Hematopoietic multipotent progenitor cell (in vitro differentiated cells): ENCODE measurements around the gene TSPAN11. TPM values are rescaled to one million over a fixed set of nuclear protein-coding genes. Genes with fewer than 3 reads are reported as not detected.

ENCODE experiments used
- DNase-seq, 3 donors: peaks; one replicate each; pipeline ENCODE4 v3.0.0-alpha.2; 2011 to 2015; ENCODE audit warnings: low read depth in 2 of 3, low spot score in 2 of 3
- total RNA-seq: library from RNA; depleted of rRNA; stranded (reverse); fragments of >200 nt; gene quantifications from one replicate; pipeline ENCODE4 v1.2.3, GENCODE V29; 2012

TSPAN11 gene
- total RNA-seq, 1 donor = not detected

DNA sequence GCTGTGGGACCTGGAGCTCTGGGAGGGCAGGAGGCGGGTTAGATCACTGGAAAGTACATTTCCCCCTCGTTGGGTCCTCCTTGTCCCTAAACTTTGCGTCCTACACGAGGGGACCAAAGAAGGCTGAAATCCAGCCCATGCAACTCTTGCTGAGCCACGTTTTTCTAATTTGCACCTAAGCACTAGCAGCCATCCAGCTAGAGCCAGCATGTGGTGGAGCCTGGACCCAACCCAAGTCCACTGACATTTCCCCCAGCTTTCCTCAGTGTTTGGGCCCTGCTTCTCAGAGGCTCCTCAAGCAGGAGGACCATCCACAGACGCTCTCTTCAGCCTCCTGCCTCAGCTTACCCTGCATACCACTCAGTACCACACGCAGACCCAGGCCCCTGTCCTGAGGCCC, 49.7 kb downstream of the TSPAN11 start:
- DNase-seq = no peak

DNA sequence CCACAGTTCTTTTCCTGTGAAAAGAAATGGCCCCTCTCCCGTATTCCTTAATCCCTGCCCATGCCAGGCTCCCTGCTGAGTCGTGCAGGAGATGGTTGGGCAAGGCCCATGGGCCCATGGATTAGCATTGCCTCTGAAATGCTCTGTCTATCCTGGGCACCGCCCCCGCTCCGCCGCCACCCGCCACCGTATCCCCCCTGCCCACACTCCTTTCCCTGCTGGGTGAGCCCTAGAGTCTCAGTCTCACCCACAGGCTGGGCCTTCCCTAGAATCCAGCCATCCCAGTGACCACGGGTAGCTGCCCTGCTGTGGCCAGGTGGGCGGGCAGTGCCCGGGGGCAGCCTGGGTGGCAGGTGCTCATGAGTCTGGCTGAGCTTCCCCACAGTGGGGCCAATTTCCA, 50.6 kb downstream of the TSPAN11 start:
- no peak for DNase-seq

DNA sequence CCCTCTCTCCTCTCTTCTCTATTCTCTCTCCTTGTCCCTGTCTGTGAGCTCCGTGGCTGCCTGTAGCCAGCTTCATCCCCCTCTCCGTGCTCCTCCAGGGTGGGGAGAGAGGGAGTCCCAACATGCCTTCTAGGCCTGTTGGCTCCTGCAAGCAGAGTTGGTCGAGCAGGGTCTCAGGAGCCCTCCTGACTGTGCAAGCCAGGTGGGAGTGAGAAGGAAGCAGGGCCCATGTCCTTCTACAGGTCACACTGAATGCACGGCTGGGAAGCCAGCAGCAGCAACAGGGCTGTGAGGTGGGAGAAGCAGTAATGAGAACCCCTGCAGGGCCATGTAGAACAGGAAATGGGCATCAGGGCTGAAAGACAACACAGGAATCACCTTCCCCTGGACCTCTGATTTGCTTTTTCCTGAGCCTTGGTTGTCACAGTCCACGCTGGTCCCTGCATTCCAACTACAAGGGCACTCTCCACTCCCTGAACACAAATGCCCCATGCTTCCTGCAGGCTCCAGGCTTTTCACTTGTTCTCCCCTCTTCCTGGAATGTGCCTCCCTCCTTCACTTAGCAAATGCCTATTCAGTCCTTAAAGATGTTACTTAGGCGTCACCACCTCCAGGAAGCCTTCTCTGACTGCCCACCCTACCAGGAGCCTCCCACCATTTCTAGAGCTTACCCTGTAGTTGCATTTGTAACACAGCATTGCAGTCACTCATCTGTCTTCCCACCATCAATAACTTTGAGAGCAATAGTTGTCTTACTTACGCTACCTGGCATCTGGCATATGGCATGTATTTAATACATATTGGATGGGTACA, 51.2 kb downstream of the TSPAN11 start:
- no peak for DNase-seq

DNA sequence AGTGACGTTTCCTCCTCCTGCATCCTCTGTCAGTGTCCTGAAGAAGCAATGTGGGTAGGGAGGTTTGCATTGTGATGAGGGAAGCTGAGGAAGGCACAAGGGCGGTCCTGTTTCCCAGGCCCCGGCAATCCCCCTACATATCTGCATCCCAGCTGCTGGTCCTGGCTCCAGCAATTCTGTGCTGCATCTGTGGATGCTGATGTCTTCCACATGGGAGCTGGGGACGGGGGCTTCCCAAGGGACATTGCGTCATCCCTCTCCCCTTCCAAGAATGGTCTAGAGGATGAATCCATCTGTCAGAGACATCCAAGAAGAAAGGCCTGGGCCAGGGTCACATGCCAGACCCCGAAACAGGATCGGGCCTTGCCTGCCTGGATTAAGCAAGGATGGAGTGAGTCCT, 52.1 kb downstream of the TSPAN11 start:
- no peak for DNase-seq

DNA sequence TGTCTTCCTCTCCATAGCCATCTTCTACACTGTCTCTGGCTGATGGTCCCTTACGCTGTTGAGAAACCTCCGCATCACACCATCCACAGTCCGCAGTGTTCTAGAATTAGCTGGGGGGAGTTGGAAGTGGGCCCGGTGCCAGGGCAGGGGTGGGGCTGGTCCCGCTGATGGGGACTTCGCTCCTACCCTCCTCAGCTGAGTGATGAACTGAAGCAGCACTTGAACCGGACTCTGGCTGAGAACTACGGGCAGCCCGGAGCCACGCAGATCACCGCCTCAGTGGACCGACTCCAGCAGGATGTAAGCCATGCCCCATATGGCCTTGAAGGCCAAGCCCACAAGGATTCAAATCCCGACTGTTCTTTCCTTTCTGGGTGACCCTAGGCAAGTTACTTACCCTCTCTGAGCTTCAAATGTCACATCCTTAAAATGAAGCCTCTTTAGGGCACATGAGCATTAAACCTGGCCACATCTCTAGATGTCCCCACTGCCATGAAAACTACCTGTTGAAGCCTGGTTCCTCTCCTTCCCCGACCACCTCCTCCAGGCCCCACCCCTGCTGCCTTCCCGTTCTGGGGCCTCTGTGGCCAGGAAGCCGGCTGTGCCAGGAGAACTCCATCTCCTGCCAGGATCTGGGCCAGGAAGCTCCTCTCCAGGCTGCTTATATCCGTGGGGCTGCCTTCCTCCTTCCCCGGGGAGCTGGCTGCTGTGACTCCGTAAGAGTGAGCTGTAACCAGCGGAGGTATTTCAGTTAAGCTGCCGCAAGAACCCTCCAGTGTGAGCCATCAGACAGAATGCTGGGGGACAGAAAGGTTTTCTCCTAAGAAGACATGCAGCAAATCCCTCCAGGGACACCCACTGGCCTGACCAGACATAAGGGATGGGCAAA, 53.1 kb downstream of the TSPAN11 start:
- DNase-seq = no peak

DNA sequence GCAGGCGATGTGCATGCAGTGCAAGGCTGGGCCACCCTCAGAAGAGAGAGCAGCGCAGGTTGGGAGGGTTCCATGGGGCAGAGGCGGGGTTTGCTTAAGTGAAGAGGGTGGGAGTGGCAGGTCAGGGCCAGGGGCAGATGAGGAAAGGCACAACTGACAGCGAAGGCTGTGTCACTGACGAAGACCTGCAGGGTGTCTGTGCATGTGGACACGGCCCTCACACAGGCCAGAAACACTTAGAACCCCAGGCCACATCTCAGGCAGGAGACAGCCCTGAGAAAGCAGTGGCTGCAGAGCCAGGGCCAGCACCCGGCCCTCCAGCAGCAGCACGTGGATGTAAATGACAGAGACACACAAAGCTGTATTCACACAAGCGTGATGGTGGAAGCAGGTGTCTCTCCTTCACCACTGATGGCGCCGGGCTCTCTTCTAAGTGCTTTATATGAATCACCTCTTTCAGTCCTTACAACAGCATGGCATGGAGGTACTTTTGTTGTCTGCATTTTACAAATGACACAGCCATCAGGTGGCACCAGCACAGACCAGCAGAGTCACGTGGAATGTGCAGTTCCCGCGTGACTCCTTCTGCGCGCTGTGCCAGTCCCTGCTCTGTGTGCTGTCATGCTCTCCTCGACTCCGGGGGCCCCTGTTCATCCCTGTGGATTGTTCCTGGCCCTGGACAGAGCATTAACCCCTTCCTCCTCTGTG, 54.6 kb downstream of the TSPAN11 start:
- DNase-seq = no peak

DNA sequence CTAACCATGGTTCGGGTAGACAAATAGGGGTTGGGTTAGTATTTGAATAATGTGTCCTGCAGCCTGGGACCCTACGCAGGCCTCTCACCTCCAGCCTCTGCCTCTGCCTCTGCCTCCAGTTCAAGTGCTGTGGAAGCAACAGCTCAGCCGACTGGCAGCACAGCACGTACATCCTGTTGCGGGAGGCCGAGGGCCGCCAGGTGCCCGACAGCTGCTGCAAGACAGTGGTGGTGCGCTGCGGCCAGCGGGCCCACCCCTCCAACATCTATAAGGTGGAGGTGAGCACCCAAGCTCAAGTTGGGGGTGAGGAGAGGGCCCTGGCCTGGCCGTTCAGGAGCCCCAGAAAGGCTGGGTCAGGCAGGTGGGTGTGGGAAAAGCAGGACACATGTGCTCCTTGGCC, 55.9 kb downstream of the TSPAN11 start:
- DNase-seq = no peak

DNA sequence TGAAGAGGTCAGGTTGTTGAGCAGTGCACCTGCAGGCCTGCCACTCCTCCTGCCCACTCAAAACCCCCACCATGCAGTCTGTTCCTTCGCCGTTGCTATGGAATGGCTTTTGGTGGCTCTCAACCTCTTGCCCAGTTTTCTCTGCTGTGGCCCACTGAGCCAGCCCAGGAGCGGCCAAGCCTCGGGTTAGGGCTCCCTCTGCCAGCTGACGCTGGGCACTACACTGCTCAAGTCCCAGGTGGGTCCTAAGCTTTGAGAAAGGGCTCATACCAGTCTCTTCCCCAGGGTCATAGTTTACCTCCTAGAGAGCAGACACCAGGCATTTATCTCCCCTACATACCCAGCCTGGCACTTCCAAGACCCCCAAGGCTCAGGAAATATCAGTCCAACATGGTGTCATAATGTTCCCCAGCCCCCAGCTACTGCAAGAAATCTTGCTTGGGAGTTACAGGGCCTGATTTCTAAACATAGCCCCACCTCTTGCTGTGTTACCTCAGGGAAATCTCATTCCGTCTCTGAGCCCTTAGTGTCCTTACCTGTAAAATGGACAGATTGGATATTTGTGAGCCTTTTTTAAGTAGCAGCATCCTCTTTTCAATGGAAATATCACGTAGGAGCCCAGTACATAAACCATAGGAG, 59.4 kb downstream of the TSPAN11 start:
- DNase-seq = peak in 2 of 3 donors; percentile 17 to 52

DNA sequence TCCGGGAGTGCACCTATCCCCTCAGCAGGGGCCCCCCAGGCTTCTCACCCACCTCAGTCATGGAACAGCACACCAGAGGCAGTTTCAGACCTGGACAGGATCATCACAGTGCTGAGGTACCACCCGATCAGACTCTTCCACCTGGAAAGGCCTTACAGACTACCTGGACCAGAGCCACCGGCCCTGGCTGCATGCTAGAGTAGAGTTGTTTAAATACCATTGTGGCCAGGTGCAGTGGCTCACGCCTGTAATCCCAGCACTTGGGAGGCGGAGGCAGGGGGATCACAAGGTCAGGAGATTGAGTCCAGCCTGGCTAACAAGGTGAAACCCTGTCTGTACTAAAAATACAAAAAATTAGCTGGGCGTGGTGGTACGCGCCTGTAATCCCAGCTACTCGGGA, 61.5 kb downstream of the TSPAN11 start:
- DNase-seq = no peak

DNA sequence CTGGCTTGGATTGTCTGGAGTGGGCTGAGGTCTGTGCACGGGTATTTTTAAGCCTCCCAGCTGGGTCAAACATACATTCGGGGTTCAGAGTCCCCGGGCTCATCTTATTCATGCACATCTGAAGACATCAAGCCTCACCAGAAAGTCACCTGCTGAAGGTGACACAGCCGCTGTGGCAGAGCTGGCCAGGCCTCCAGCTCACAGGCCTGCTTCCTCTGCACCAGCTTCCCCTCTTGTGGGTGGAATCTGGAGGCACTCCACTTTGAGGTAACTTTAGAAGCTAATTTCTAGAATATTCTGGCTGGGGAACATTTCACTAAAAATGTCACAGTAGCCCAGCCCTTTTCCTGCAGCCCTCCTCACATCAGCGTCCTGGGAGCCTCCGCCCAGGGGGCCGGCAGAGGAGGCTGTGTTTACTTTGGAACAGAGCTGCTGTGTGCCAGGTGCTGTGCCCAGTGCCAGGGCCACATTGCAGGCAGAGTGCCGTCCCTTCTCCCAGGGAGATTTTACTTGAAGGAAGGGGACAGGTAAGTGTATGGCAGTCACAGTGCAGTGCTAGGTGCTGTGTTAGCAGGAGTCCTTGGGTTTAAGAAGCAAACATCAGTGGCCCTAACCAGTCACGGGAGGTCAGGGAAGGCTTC, 62.2 kb downstream of the TSPAN11 start:
- peak in 1 of 3 donors; percentile 38 for DNase-seq

DNA sequence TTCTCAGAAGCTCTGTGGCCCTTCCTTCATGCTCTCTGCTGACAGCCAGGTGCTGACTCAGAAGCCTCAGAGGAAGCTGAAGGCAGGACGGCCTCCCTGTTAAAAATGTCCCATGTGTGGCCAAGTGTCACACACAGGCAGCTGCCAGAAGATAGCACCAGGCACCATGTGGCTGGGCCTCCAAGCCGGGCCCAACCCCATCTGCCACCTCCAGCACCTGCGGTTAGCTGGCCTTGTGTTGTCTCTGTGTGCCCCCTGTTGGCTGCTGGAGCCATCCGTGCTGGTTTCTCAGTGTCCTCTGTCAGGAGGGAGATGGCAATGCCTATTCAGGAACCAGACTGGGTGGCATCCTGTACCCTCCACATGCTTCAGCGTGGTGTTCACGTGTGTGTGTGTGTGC, 63.2 kb downstream of the TSPAN11 start:
- peak in 2 of 3 donors; percentile 47 to 74 for DNase-seq

DNA sequence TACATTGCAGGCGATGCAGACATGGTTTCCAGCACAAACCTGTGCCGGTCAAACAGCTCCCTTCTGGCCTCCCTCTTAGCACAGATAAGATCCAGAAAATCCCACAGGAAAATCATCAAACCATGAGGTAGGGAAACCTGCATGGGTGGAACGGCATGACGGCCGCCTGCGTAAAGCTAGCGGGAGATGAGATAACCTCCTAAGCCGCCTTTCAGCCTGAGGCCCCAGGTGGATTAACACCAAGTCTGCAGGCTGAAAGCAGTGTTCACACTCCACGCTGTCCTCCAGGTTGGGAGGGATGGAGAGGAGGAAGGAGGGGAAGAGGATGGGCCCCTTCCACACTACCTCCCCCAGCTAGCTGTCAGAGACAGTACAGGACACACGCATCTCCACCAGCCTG, 63.8 kb downstream of the TSPAN11 start:
- DNase-seq = no peak

DNA sequence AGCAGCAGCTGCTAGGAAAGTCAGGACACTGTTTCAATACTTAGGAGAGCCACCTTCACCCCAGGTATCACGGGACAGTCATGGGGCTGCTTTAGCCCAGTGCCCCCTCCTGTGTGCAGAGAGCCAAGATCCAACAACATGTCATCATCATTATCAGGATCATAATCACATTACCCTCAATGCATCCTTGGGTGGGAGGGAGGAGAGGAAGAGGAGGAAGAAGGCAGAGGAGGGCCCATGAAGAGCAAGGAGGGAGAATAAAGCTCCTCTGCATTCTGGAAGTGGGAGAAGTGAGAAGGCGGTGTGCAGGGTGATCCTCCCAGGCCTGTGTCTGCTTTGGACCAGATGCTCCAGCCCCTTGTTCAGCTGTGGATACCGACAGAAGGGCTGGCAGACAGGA, 64.2 kb downstream of the TSPAN11 start:
- no peak for DNase-seq

DNA sequence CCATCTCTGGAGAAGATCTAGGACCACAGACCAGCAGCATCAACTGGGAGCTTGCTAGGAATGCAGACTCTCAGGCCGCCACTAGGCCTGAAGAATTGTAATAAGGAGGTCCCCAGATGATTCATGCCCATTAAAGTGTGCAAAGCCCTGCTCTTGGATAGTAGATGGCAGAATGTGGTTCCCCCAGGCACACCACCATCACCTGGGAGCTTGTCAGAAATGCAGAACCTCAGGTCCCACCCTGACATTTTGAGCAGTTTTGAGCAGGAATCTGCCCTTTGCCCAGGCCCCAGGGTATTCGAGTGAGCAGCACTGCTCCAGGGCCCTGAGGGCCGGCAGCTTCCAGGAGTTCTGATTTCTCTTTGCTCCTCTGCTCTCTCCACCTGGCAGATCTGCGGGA, 64.9 kb downstream of the TSPAN11 start:
- no peak for DNase-seq

DNA sequence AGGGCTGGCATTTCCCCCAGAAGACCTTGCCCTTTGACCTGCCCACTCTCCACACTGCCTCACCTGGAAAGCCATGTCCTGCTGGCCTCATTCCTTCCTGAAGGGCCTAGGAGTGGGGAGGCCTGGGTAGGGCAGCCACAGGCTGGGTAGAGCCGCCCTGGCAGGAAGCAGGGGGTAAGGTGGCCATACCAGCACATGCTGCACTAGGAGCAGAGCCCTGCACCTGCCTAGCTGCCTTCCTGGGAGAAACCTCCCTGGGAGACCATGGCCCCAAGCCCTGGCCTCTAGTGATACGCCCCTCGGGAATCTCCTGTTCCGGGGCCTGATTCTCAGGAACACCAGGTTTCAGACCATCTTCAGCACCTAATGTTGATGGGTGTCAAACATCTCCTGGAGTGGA, 65.8 kb downstream of the TSPAN11 start:
- no peak for DNase-seq

DNA sequence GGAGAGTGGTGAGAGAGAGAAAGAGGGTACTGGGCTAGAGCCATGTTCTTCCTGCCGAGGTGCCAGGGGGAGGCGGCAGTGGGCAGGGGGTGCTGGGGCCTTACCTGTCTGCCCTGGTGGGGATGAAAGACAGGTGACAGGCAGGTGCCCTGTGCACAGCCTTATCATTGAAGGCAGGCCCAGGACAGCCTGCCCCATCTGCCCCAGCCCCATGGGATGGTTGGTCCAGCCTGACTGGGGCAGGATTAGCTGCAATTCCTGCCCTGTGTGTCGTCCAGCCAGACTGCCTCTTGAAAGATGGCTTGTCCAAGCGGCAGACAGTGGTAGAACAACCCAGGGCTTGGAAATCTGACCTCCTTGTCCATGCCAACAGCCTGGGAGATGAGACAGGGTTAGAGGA, 67.2 kb downstream of the TSPAN11 start:
- no peak for DNase-seq

DNA sequence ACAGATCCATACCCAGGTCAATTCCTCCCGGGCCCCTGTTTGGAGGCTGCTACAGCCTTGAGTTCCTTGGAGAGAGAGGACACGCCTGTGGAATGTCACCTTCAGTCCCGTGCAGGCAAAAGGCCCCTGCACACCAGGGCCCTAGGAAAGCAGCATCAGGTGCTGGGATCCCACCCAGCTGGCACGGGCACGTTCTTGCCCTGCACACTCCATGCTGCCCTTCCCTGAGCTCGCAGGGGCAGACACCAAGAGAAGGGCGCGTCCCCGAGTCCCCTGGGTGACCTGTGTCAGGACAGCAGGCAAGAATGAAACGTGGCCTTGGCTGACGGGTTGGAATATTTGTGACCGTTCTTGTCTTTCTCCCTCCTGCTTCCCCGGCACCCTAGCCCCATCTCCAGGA, 67.7 kb downstream of the TSPAN11 start:
- DNase-seq = no peak

DNA sequence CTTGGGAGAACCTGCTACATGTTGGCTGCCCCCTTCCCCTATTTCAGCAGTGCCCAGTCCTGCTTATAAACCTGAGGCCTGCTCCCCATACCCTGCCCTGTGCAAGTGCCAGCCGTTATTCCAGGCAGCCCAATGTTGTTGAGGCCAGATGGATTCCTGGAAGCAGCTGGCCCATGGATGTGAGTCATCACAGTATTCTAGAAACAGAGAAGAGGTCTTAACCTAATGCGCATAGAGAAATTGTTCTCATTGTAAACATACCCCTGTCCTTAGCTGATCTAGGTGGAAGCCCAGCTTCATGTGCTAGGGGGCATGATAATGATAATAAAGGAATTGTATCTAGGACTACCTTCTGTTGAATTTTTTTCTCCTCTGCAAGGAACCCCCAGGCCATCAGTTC, 69.7 kb downstream of the TSPAN11 start:
- DNase-seq = no peak

DNA sequence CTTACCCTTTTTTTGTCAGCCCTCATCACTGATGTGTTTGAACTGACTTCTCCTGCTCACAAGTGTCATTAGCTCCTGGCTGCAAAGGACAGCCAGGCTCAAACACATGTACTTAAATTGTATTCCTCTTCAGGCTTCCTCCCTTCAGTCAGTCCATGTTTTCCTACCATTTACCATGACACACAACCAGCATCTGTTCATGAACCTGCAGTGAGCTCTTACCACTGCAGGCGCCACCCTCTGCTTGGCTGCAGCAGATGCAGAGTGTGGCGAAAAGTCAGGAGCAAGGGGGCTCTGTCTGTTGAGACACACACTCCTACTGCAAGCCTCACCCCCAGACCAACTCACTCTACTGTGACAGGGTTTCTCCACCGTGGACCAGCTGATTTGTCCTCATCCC, 70.2 kb downstream of the TSPAN11 start:
- no peak for DNase-seq

DNA sequence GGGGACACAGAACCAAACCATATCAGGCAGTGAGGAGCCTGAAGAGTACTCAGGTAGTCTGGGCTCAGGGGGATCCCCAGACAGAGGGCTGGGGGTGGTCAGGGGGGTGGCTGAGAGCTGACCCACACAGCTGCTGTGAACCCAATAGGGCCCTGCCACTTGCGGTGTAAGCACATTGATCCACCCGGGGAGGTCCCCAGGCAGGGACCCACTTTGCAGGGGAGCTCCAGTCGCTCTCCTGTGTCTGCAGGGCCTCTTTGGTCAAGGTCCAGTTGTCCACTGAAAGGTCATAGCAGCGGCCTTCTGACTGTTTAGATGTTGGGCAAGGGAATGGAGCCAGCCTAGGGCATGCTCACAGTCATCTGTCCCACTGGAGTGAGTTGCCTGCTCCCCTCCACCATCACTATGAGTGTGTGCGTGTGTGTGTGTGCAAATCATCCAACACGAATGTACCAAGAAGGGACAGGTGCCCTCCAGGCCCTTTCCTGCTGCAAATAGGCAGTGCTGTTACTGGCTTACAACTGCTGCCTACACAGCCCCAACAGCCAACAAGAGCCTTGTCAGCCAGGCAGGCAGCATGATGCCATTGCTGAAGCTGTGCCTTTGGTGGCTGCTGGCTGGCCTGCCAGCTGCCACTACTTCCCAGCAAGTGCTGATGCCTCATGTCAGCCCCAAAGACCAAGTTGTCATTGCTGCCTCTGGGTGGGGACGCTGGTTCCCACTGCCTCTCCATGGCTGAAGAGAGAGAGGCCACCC, 71.3 kb downstream of the TSPAN11 start:
- DNase-seq = no peak
